Activated CD8-positive, alpha-beta memory T cell treated with anti-CD3 and anti-CD28 coated beads, Interleukin-2, amount 50 U/mL, for 24 hours (primary cell): ENCODE measurements around the gene SLC37A3.
A peak's percentile ranks its signal among the peaks of the same experiment; 100 is the strongest.
"Not testable (repeated sequence)": the region's sequence is repeated elsewhere in the genome, so short reads cannot be mapped to it uniquely, and the experiment has no call there.

Experiments
- DNase-seq: peaks from one replicate; pipeline ENCODE4 v3.0.0-alpha.2; 2020; ENCODE audit errors: extremely low read depth

The SLC37A3 gene

GRCh38 chr7:140397784-140398750 is at the start of gene SLC37A3:
TSS of gene SLC37A3 (minus strand) at chr7:140398530. CDS start at chr7:140382526, 16,004 bp downstream.
- DNase-seq: peak; percentile 65

- no peak for DNase-seq
These were observed 49.5 kb upstream of the SLC37A3 start for GRCh38 chr7:140447841-140448240.

GRCh38 chr7:140446467-140446866 is 48.1 kb upstream of the SLC37A3 start:
- DNase-seq: no peak

- DNase-seq: no peak
These were observed 43.2 kb upstream of the SLC37A3 start for GRCh38 chr7:140441519-140441918.

GRCh38 chr7:140440593-140440992 is 42.3 kb upstream of the SLC37A3 start:
- DNase-seq: no peak

GRCh38 chr7:140439359-140439758 is 41.0 kb upstream of the SLC37A3 start:
- no peak for DNase-seq

GRCh38 chr7:140435252-140435895 is 37.0 kb upstream of the SLC37A3 start:
- no peak for DNase-seq

GRCh38 chr7:140433396-140433795 is 35.1 kb upstream of the SLC37A3 start:
- no peak for DNase-seq

GRCh38 chr7:140426130-140426529 is 27.8 kb upstream of the SLC37A3 start:
- no peak for DNase-seq

GRCh38 chr7:140425718-140426117 is 27.4 kb upstream of the SLC37A3 start:
- DNase-seq: no peak

- no peak for DNase-seq
These were observed 25.2 kb upstream of the SLC37A3 start for GRCh38 chr7:140423501-140423900.

- DNase-seq: no peak
These were observed 23.2 kb upstream of the SLC37A3 start for GRCh38 chr7:140421521-140421920.

GRCh38 chr7:140418653-140419052 is 20.3 kb upstream of the SLC37A3 start:
- DNase-seq: no peak

- not testable (repeated sequence) for DNase-seq
These were observed 19.8 kb upstream of the SLC37A3 start for GRCh38 chr7:140418156-140418472.

- no peak for DNase-seq
These were observed 19.3 kb upstream of the SLC37A3 start for GRCh38 chr7:140417456-140418155.

- no peak for DNase-seq
These were observed 18.2 kb upstream of the SLC37A3 start for GRCh38 chr7:140416560-140416959.

- DNase-seq: not testable (repeated sequence)
These were observed 17.5 kb upstream of the SLC37A3 start for GRCh38 chr7:140415816-140416215.

GRCh38 chr7:140415361-140415760 is 17.0 kb upstream of the SLC37A3 start:
- no peak for DNase-seq

GRCh38 chr7:140404565-140405065 is 6.3 kb upstream of the SLC37A3 start:
- DNase-seq: no peak

- no peak for DNase-seq
These were observed 5.7 kb upstream of the SLC37A3 start, which contains the start of gene RAB19 for GRCh38 chr7:140403878-140404564. TSS of gene RAB19 (plus strand) at chr7:140404058. CDS start at chr7:140407647, 3,589 bp downstream.

GRCh38 chr7:140402178-140402835 is 4.0 kb upstream of the SLC37A3 start:
- DNase-seq: no peak
